Tibial nerve (tissue), 3 donors: ENCODE measurements around the gene POLR3B.

Experiments
- POLR2A ChIP-seq, 2 donors: fragments of 450-650 bp; IDR thresholded peaks; one replicate each; pipeline ENCODE4 v1.6.1; 2017; ENCODE audit warnings: antibody characterized with exemption in 2 of 2, mild to moderate bottlenecking in 2 of 2, moderate library complexity in 2 of 2
- TF ChIP-seq, protein P1 (sequence below), 5 experiments: fragments of 200-600 bp in 3 of 5; fragments of 450-650 bp in 2 of 5; sonication (generic) in 3 of 5; IDR thresholded peaks; one replicate each; pipeline ENCODE4 v1.5.1; 2016 to 2019; ENCODE audit warnings: antibody characterized with exemption in 5 of 5, mild to moderate bottlenecking in 3 of 5, moderate library complexity in 2 of 5

DNA sequence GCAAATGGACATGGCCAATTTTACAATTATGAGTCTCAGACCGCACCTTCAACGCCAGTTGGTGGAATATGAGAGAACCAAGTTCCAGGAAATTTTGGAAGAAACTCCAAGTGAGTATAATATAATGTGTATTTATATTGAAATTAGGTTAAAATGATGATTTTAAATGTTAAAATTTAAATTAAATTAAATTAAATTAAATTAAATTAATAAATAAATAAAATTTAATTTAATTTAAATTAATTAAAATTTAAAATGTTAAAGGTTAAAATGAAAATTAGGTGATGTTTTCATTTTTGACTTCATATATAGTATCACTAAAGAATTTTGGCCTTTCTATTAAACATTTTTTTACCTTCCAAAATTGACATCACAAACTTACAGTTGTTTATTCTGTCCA lies 34.0 kb upstream of the POLR3B start:
- no peak for TF ChIP-seq POLR2A (IDR thresholded peaks at IDR 0.05)
- TF ChIP-seq, protein P1, sequence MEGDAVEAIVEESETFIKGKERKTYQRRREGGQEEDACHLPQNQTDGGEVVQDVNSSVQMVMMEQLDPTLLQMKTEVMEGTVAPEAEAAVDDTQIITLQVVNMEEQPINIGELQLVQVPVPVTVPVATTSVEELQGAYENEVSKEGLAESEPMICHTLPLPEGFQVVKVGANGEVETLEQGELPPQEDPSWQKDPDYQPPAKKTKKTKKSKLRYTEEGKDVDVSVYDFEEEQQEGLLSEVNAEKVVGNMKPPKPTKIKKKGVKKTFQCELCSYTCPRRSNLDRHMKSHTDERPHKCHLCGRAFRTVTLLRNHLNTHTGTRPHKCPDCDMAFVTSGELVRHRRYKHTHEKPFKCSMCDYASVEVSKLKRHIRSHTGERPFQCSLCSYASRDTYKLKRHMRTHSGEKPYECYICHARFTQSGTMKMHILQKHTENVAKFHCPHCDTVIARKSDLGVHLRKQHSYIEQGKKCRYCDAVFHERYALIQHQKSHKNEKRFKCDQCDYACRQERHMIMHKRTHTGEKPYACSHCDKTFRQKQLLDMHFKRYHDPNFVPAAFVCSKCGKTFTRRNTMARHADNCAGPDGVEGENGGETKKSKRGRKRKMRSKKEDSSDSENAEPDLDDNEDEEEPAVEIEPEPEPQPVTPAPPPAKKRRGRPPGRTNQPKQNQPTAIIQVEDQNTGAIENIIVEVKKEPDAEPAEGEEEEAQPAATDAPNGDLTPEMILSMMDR (IDR thresholded peaks at IDR 0.05), result no peak
